ENCODE data around the gene DDX20.

Gene DDX20

GRCh38 chr1:111768625-111769024 lies 12.9 kb downstream of the DDX20 start:
- no peaks in the 10 kb centered on the region for H3K27me3 Mint-ChIP-seq
- no peak for DNase-seq (ENCODE audit: low spot score in 2 of 2)
- H3K27ac Mint-ChIP-seq (ENCODE audit: low read depth) = no peak overlapping the region
- no peak overlapping the region for H3K4me3 Mint-ChIP-seq
- peaks cover 37% of the 10 kb centered on the region for H3K36me3 Mint-ChIP-seq (ENCODE audit: insufficient read depth)
- ATAC-seq (replicated peaks; ENCODE audit: extremely low read depth, poor library complexity, severe bottlenecking) = no peak
- no peaks in the 10 kb centered on the region for H3K4me1 Mint-ChIP-seq
- H3K9me3 Mint-ChIP-seq = no peaks in the 10 kb centered on the region

GRCh38 chr1:111769517-111770146 lies 13.9 kb downstream of the DDX20 start:
- Mint-ChIP-seq H3K36me3 (ENCODE audit: insufficient read depth) (peaks cover 27% of the 10 kb centered on the region), H3K27me3 (no peaks in the 10 kb centered on the region), H3K4me1 (no peaks in the 10 kb centered on the region), H3K4me3 (no peak overlapping the region), H3K9me3 (no peaks in the 10 kb centered on the region), H3K27ac (ENCODE audit: low read depth) (no peak overlapping the region)
- DNase-seq (ENCODE audit: low spot score in 2 of 2) (peak in 1 of 2 donors; percentile 40), ATAC-seq (replicated peaks; ENCODE audit: extremely low read depth, poor library complexity, severe bottlenecking) (peak; percentile 40)

- Mint-ChIP-seq H3K4me3 (no peak overlapping the region), H3K27ac (ENCODE audit: low read depth) (no peak overlapping the region), H3K4me1 (no peaks in the 10 kb centered on the region), H3K9me3 (no peaks in the 10 kb centered on the region), H3K36me3 (ENCODE audit: insufficient read depth) (peaks cover 17% of the 10 kb centered on the region), H3K27me3 (no peaks in the 10 kb centered on the region)
- DNase-seq (ENCODE audit: low spot score in 2 of 2) (no peak), ATAC-seq (replicated peaks; ENCODE audit: extremely low read depth, poor library complexity, severe bottlenecking) (no peak)
Observed at GRCh38 chr1:111770916-111771315, 15.2 kb downstream of the DDX20 start.

- Mint-ChIP-seq H3K36me3 (ENCODE audit: insufficient read depth) (no peaks in the 10 kb centered on the region), H3K27me3 (peaks cover 10% of the 10 kb centered on the region), H3K4me1 (no peaks in the 10 kb centered on the region), H3K27ac (ENCODE audit: low read depth) (no peak overlapping the region), H3K9me3 (no peaks in the 10 kb centered on the region), H3K4me3 (no peak overlapping the region)
- DNase-seq (ENCODE audit: low spot score in 2 of 2) (no peak), ATAC-seq (replicated peaks; ENCODE audit: extremely low read depth, poor library complexity, severe bottlenecking) (no peak)
Observed at GRCh38 chr1:111775966-111776365, 20.3 kb downstream of the DDX20 start.

- no peak for DNase-seq (ENCODE audit: low spot score in 2 of 2)
- H3K4me1 Mint-ChIP-seq = no peaks in the 10 kb centered on the region
- no peaks in the 10 kb centered on the region for H3K9me3 Mint-ChIP-seq
- H3K4me3 Mint-ChIP-seq = no peak overlapping the region
- no peaks in the 10 kb centered on the region for H3K36me3 Mint-ChIP-seq (ENCODE audit: insufficient read depth)
- peaks cover 10% of the 10 kb centered on the region for H3K27me3 Mint-ChIP-seq
- H3K27ac Mint-ChIP-seq (ENCODE audit: low read depth) = no peak overlapping the region
- ATAC-seq (replicated peaks; ENCODE audit: extremely low read depth, poor library complexity, severe bottlenecking) = no peak
Observed at GRCh38 chr1:111776391-111776790, 20.7 kb downstream of the DDX20 start.

GRCh38 chr1:111776861-111777260 lies 21.2 kb downstream of the DDX20 start:
- Mint-ChIP-seq H3K9me3 (no peaks in the 10 kb centered on the region), H3K27ac (ENCODE audit: low read depth) (no peak overlapping the region), H3K27me3 (peaks cover 10% of the 10 kb centered on the region), H3K36me3 (ENCODE audit: insufficient read depth) (no peaks in the 10 kb centered on the region), H3K4me3 (no peak overlapping the region), H3K4me1 (no peaks in the 10 kb centered on the region)
- ATAC-seq (replicated peaks; ENCODE audit: extremely low read depth, poor library complexity, severe bottlenecking) (no peak), DNase-seq (ENCODE audit: low spot score in 2 of 2) (no peak)

GRCh38 chr1:111777301-111777700 lies 21.6 kb downstream of the DDX20 start:
- ATAC-seq (replicated peaks; ENCODE audit: extremely low read depth, poor library complexity, severe bottlenecking) = no peak
- H3K4me3 Mint-ChIP-seq = no peak overlapping the region
- no peaks in the 10 kb centered on the region for H3K4me1 Mint-ChIP-seq
- H3K36me3 Mint-ChIP-seq (ENCODE audit: insufficient read depth) = no peaks in the 10 kb centered on the region
- H3K9me3 Mint-ChIP-seq = no peaks in the 10 kb centered on the region
- no peak overlapping the region for H3K27ac Mint-ChIP-seq (ENCODE audit: low read depth)
- peaks cover 10% of the 10 kb centered on the region for H3K27me3 Mint-ChIP-seq
- no peak for DNase-seq (ENCODE audit: low spot score in 2 of 2)

- H3K4me3 Mint-ChIP-seq = no peak overlapping the region
- no peaks in the 10 kb centered on the region for H3K36me3 Mint-ChIP-seq (ENCODE audit: insufficient read depth)
- H3K9me3 Mint-ChIP-seq = no peaks in the 10 kb centered on the region
- H3K27ac Mint-ChIP-seq (ENCODE audit: low read depth) = no peak overlapping the region
- DNase-seq (ENCODE audit: low spot score in 2 of 2) (no peak), ATAC-seq (replicated peaks; ENCODE audit: extremely low read depth, poor library complexity, severe bottlenecking) (no peak)
- H3K27me3 Mint-ChIP-seq = peaks cover 12% of the 10 kb centered on the region
- H3K4me1 Mint-ChIP-seq = no peaks in the 10 kb centered on the region
Observed at GRCh38 chr1:111778066-111778465, 22.4 kb downstream of the DDX20 start.

GRCh38 chr1:111778541-111779051 lies 22.9 kb downstream of the DDX20 start:
- no peak overlapping the region for H3K27ac Mint-ChIP-seq (ENCODE audit: low read depth)
- H3K4me1 Mint-ChIP-seq = no peaks in the 10 kb centered on the region
- DNase-seq (ENCODE audit: low spot score in 2 of 2) (no peak), ATAC-seq (replicated peaks; ENCODE audit: extremely low read depth, poor library complexity, severe bottlenecking) (no peak)
- H3K4me3 Mint-ChIP-seq = no peak overlapping the region
- no peaks in the 10 kb centered on the region for H3K9me3 Mint-ChIP-seq
- H3K36me3 Mint-ChIP-seq (ENCODE audit: insufficient read depth) = no peaks in the 10 kb centered on the region
- H3K27me3 Mint-ChIP-seq = peaks cover 17% of the 10 kb centered on the region

GRCh38 chr1:111779546-111779945 lies 23.8 kb downstream of the DDX20 start:
- no peaks in the 10 kb centered on the region for H3K36me3 Mint-ChIP-seq (ENCODE audit: insufficient read depth)
- H3K9me3 Mint-ChIP-seq = no peaks in the 10 kb centered on the region
- H3K4me1 Mint-ChIP-seq = no peaks in the 10 kb centered on the region
- no peak overlapping the region for H3K27ac Mint-ChIP-seq (ENCODE audit: low read depth)
- no peak for ATAC-seq (replicated peaks; ENCODE audit: extremely low read depth, poor library complexity, severe bottlenecking)
- no peak overlapping the region for H3K4me3 Mint-ChIP-seq
- H3K27me3 Mint-ChIP-seq = peaks cover 18% of the 10 kb centered on the region
- DNase-seq (ENCODE audit: low spot score in 2 of 2) = no peak

- DNase-seq (ENCODE audit: low spot score in 2 of 2) (no peak), ATAC-seq (replicated peaks; ENCODE audit: extremely low read depth, poor library complexity, severe bottlenecking) (no peak)
- Mint-ChIP-seq H3K36me3 (ENCODE audit: insufficient read depth) (no peaks in the 10 kb centered on the region), H3K4me1 (no peaks in the 10 kb centered on the region), H3K9me3 (no peaks in the 10 kb centered on the region), H3K4me3 (no peak overlapping the region), H3K27ac (ENCODE audit: low read depth) (no peak overlapping the region), H3K27me3 (peaks cover 28% of the 10 kb centered on the region)
Observed at GRCh38 chr1:111784273-111784901, 28.7 kb downstream of the DDX20 start.

- Mint-ChIP-seq H3K4me1 (no peaks in the 10 kb centered on the region), H3K27me3 (peaks cover 43% of the 10 kb centered on the region), H3K9me3 (no peaks in the 10 kb centered on the region), H3K36me3 (ENCODE audit: insufficient read depth) (no peaks in the 10 kb centered on the region), H3K27ac (ENCODE audit: low read depth) (no peak overlapping the region), H3K4me3 (no peak overlapping the region)
- ATAC-seq (replicated peaks; ENCODE audit: extremely low read depth, poor library complexity, severe bottlenecking) = no peak
- no peak for DNase-seq (ENCODE audit: low spot score in 2 of 2)
Observed at GRCh38 chr1:111786669-111787207, 31.0 kb downstream of the DDX20 start.

GRCh38 chr1:111789142-111789541 lies 33.4 kb downstream of the DDX20 start:
- ATAC-seq (replicated peaks; ENCODE audit: extremely low read depth, poor library complexity, severe bottlenecking) (no peak), DNase-seq (ENCODE audit: low spot score in 2 of 2) (no peak)
- H3K9me3 Mint-ChIP-seq = no peaks in the 10 kb centered on the region
- peaks cover 53% of the 10 kb centered on the region for H3K27me3 Mint-ChIP-seq
- H3K4me1 Mint-ChIP-seq = no peaks in the 10 kb centered on the region
- H3K36me3 Mint-ChIP-seq (ENCODE audit: insufficient read depth) = no peaks in the 10 kb centered on the region
- no peak overlapping the region for H3K4me3 Mint-ChIP-seq
- H3K27ac Mint-ChIP-seq (ENCODE audit: low read depth) = peak overlapping the region; percentile 6
